Measurements from ENCODE around the gene LPAR3. TPM values are rescaled to one million over a fixed set of nuclear protein-coding genes. Genes with fewer than 3 reads are reported as not detected.

Gene LPAR3
- total RNA-seq, 4 donors from 2014 or later: 13.0 to 19.0 (median 14.5) TPM

- TF ChIP-seq CTCF (IDR thresholded peaks at IDR 0.05): no peak
- no peak for TF ChIP-seq POLR2A (IDR thresholded peaks at IDR 0.05)
- H3K4me3 ChIP-seq (ENCODE audit: low read depth, poor library complexity, severe bottlenecking): no peak overlapping the region
- DNase-seq (ENCODE audit: low spot score in 2 of 2): no peak
- 86 to 87% methylated on average over 9 of the region's 9 CpGs for WGBS, 2 donors
- intact Hi-C loops (cut with DNase I; ENCODE audit: low total_unique reads): no loop called here
Measured at GRCh38 chr1:84872696-84873355, 20.2 kb downstream of the LPAR3 start.

DNA sequence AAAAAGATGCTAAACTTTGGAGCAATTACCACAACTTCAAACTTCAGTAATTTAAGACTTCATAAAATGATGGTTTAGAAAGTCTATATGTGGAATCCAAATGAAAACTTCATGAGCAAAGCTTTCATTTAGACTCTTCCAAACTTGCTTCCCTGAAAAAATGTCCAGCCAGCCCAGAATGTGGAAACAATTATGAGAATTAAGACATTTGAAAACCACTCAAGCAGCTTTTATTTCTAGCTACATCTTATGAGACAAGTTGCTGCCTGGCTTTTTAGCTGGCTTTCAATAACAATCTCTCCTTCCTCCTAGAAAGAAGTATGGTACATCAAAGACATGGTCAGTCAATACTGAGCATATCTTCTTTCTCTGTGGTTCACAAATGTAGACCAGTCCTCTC, 21.8 kb downstream of the LPAR3 start:
- intact Hi-C loops (cut with DNase I; ENCODE audit: low total_unique reads): no loop called here
- no peak for DNase-seq (ENCODE audit: low spot score in 2 of 2)
- TF ChIP-seq CTCF (IDR thresholded peaks at IDR 0.05): no peak
- TF ChIP-seq POLR2A (IDR thresholded peaks at IDR 0.05): no peak
- H3K4me3 ChIP-seq (ENCODE audit: low read depth, poor library complexity, severe bottlenecking): no peak overlapping the region

DNA sequence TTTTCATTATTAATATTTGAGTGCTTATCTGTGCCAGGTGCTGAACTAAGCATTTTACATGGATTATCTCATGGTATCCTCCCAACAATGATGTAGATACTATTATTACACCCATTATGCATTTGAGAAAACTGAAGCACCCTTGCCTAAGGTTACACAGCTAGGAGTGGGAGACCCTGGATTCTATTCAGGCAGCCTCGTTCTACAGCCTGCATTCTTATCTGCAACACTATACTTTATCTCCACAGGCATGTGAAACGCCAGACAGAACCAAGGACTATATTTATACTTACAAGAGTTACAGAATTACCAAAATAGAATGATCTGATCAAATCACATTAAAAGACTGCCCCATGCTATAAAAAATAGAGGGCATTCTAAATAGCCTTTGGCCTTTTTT, 22.4 kb downstream of the LPAR3 start:
- intact Hi-C loops (cut with DNase I; ENCODE audit: low total_unique reads): no loop called here
- no peak for DNase-seq (ENCODE audit: low spot score in 2 of 2)
- TF ChIP-seq CTCF (IDR thresholded peaks at IDR 0.05) (no peak), POLR2A (IDR thresholded peaks at IDR 0.05) (no peak)
- 46 to 52% methylated on average over 2 of the region's 2 CpGs for WGBS, 2 donors
- H3K4me3 ChIP-seq (ENCODE audit: low read depth, poor library complexity, severe bottlenecking): no peak overlapping the region

DNA sequence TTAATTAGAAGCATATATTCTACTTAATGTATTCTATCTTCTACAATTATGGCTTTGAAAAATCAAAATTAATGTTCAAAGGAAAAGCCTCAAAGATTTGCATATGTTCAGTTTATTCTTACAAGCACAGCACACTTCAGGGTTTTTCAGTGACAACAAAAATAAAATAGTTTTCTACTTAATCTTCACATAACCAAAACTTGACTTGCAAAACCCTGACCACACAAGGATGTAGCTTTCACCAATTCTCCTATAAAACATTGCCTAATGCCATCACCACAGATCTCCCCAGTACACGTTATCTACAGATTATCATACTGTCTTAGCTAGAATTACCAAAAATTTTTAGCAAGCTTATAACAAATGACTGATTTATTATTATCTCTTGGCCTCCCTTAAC, 23.3 kb downstream of the LPAR3 start:
- no peak for DNase-seq (ENCODE audit: low spot score in 2 of 2)
- WGBS, 2 donors: 72 to 89% methylated on average over 1 of the region's 1 CpG
- H3K4me3 ChIP-seq (ENCODE audit: low read depth, poor library complexity, severe bottlenecking): no peak overlapping the region
- TF ChIP-seq POLR2A (IDR thresholded peaks at IDR 0.05) (no peak), CTCF (IDR thresholded peaks at IDR 0.05) (no peak)
- intact Hi-C loops (cut with DNase I; ENCODE audit: low total_unique reads): no loop called here

DNA sequence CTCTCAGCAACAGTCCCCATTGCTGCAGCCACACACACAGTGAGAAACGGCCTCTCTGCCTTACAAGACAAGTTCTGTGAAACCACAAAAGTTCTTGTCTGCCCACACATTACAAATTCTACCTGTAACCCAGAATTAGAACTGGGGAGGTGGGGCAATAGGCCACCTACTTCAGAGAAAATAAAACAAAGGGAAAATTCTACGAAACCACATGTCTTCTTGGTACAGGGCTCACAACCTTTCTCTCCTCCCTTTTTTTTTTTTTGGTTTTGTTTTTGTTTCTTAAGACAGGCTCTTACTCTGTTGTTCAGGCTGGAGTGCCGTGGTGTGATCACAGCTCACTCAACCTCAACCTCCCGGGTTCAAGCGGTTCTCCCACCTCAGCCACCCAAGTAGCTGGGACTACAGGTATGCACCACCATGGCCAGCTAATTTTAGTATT, 30.2 kb downstream of the LPAR3 start:
- H3K4me3 ChIP-seq (ENCODE audit: low read depth, poor library complexity, severe bottlenecking): no peak overlapping the region
- TF ChIP-seq POLR2A (IDR thresholded peaks at IDR 0.05) (no peak), CTCF (IDR thresholded peaks at IDR 0.05) (no peak)
- DNase-seq (ENCODE audit: low spot score in 2 of 2): no peak
- 63 to 74% methylated on average over 5 of the region's 5 CpGs for WGBS, 2 donors
- intact Hi-C loops (cut with DNase I; ENCODE audit: low total_unique reads): no loop called here
